Activated CD4-positive, CD25-positive, alpha-beta regulatory T cell treated with anti-CD3 and anti-CD28 coated beads, Interleukin-2, amount 50 U/mL, for 24 hours (primary cell): ENCODE results near the gene C11orf98.
"Not testable (repeated sequence)": the region's sequence is repeated elsewhere in the genome, so short reads cannot be mapped to it uniquely, and the experiment has no call there.

ENCODE experiments used
- ATAC-seq, 2 donors: fragments of 150-1000 bp; cut with Tn5 transposase; one replicate each; pipeline ENCODE4 v1.10.0; 2021; ENCODE audit warnings: mild to moderate bottlenecking in 1 of 2, moderate library complexity in 1 of 2

C11orf98 gene

DNA sequence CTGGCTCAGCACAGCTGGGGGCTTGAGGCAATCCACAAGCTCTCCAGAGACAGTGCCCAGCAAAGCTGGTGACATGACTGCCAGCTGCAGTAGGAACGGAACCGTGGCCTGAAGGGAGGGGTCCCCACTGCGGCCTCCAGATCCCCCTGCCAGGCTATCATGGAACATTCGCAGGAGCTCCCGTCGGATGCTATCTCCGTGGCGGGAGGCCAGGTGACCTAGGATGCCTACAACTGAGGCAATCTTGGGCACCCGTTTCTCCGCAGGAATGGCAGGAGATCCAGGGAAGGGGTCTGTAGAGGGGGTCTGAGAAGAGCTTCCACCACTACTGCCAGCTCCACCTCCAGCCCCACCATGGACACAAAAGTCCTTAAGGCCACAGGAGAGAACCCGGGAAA lies 16.0 kb downstream of the C11orf98 start:
- ATAC-seq: no peak

DNA sequence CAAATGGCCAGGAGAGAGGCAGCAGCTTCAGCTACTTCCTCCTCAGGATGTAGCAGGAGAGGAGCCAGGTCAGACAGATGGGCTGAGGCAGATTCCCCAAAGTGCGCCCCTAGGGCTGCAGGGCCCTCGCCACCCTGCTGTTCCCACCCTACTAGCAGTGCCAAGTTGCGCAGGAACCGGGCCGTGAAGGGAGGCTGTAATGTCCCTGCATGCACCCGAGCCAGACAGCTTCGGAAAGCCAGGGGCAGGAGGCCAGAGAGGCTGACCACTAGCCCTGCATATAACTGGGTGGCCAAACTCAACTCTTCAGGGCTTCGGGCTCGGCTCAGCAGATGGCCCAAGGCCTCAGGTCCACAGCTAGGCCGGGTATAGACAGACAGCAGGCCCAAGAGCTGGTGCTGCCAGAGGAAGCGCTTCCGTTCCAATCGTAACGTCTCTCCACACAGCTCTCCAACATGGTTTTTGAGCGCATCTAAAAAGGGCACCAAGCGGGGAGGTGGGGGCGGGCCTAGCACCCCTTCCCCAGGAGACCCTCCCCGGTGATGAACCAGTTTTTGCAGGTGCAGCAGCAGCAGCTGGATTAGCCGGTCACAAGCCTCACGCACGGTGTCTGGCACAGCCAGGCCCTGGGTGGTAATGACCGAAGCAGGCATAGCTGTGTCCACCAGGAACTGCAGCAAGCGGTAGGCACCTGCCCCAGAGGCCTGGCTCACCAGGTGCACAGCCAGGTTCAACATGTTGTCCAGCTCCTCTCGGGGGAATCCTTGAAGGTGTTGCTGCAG lies 16.6 kb downstream of the C11orf98 start:
- ATAC-seq: no peak

DNA sequence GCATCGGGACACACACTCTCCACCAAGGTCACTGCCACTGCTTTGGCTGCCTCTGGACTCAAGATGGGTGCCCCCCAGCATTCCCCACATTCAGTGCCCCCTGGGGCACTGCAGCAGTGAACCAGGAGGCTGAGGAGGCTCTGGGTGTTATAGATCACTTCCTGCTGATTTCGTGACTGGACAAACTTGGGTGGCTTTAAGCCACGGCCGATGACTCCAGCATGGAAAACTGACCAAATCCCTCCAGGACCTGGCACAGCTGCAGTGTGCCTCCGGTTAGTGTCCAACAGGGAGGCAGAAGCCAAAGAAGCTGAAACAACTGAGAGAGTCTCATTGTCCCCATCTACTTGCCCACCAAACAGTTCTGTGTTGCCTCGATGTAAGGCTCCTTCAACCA lies 17.4 kb downstream of the C11orf98 start:
- no peak for ATAC-seq

DNA sequence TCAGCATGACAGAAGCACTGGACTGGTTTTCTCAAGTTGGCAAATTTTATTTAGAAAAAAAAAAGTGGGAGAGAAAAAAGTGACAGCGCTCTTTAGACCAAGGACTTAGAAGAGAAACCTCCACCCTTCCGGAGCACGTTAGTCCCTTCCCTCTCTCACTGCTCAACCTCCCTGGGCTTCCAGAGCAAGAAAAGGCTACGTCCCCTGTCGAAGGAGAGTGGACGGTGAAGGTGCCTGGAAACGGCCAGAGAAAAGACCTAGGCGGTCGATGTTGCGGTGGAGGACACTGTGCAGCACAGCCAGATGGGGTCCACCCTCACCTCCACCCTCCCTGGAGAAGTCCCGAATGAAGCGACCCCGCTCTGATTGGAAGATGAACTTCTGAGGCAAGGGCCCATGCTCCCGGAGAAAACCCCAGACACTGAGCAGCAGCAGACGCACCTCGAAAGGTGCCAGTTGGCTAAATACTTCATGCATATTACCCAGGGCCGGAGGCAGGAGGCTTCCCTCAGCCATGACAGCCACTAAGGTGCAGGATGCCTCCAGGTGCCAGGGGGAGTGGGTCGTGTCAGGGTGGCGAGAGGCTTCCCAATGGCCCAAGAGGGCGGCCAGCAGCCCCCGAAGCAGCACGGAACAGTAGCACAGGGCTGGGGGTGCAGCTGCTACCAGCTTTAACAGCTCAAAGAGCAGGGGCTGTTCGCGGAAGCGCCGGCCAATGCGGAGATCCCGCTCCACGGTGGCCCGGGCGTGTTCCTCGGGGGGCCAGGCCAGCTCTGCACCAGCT lies 18.0 kb downstream of the C11orf98 start:
- no peak for ATAC-seq

DNA sequence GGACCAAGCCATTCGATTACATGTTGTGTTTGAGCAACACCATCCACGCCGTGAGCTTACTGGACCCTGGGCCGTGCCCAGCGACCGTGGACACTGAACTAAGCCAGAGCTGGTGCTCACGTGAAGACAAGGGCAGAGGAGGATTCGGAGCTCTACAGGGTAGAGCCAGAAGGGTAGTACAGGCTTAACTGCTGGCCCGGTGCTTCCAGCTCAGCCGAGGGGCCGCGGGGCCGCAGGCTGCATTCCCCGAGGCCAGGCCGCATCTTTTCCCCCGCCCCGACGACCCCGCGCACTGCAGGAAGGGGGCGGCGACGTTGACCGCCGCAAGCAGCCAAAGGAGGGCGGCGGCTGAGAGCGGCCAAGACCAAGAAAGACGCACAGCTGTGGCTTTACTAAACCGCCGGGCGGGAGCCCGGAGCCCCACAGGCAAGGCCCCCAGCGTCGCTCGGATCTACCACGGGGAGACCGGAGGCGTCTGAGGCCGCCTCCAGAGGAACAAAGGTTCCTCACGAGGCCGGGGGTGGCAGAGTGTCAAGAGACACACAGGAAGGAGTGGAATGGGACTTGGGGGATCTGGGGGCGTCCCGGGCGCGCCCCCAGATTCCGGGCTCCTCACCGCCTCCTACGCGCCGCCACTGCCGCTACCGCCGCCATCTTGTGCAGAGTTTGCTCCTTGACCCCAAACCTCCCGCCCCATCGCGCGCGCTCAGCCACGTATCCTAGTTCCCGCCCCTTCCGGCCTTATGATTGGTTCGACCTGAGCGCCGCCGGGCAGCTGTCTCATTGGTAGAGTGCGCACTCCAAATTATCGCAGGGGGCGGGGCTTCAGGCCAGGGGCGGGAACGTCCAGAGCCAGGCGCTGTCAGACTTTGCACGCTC lies 18.8 kb downstream of the C11orf98 start, which contains the start of gene GANAB:
Gene GANAB (minus strand): TSS at position 668 of the 879 bp plus-strand sequence. CDS start 14 bp downstream, at position 654.
- ATAC-seq: peak; percentile 99

DNA sequence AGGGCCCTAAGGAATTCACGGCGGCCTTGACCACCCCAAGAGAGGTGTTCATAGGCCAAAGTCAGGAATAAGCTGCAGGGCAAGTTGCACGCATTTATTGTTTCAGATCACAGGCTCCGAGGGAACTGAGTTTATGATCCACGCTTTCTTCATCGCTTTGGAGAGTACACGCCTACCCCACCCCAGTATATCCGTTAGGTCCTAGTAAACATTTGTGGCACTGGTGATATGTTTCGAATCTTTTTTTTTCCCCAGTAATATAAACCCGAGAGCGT lies 19.4 kb downstream of the C11orf98 start:
- no peak for ATAC-seq

DNA sequence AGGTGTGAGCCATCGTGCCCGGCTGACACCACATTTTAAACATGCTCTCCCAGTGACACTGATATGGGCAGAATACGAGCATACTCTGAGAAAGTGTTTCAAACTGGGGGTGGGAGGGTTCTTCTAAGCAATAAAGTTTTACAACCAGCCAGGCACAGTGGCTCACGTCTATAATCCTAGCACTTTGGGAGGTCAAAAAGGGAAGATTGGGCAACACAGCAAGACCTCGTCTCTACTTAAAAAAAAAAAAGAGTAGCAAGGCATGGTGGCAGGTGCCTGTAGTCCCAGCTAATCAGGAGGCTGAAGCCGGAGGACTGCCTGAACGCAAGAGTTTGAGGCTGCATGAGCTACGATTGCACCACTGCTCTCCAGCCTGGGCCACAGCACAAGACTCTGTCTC lies 20.8 kb downstream of the C11orf98 start:
- no peak for ATAC-seq

DNA sequence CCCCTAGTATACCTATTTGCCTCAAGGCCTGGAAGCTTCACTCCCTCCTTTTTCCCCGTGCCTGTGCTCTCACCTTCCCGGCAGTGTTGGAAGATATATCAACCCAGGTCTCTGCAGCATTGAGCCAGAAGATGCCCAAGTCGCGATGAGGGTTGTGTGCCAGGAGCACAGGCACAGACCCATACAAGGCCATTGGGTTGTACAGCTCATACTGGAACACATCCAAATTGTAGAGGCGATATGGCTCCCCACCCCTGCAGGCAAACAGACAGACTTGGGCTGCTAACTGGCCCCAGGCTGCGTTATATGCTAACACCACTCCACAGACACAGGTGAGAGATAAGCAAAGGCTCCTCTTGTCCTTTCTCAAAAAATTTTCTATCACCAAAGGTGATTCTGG lies 32.5 kb downstream of the C11orf98 start:
- no peak for ATAC-seq

DNA sequence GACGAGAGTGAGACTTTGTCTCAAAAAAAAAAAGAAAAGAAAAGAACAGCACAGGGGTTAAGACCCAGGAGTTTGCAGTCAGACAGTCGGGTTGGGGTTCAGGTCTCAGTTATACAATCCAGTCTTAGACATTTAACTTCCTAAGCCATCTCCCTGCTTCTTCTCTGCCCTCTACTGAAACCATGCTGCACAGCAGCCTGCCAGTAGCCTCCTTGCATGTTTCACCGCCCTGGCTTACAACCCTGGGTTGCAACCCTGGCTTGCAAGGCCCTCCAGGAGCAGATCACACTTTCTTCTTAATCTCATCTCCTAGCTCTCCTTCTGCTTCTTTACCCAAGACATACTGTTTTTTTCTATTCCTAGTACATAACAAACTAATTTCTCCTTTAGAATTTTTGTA lies 37.3 kb downstream of the C11orf98 start:
- ATAC-seq: no peak

DNA sequence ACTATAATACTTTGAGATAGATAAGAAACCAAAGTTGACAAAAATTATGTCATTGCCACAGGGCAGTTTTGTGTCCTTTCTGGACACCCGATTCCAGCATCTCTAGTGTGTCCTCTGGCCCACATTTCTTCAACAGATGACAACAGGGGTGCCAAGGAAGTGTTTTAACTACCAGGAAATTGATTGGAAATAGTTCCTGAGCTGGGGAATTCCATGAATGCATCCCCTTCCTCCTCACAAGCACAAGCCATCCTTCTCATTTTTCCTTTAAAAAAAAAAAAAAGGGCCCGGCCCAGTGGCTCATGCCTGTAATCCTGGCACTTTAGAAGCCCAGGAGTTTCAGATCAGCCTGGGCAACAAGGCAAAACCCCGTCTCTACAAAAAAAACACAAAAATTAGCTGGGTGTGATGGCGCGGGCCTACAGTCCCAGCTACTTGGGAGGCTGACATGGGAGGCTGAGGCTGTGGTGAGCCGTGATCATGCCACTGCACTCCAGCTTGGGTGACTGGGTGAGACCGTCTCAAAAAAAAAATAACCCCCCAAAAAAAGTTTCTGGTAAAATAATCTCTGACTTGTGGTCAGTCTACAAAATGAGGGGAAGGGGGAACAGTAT lies 42.4 kb downstream of the C11orf98 start:
- no peak for ATAC-seq

DNA sequence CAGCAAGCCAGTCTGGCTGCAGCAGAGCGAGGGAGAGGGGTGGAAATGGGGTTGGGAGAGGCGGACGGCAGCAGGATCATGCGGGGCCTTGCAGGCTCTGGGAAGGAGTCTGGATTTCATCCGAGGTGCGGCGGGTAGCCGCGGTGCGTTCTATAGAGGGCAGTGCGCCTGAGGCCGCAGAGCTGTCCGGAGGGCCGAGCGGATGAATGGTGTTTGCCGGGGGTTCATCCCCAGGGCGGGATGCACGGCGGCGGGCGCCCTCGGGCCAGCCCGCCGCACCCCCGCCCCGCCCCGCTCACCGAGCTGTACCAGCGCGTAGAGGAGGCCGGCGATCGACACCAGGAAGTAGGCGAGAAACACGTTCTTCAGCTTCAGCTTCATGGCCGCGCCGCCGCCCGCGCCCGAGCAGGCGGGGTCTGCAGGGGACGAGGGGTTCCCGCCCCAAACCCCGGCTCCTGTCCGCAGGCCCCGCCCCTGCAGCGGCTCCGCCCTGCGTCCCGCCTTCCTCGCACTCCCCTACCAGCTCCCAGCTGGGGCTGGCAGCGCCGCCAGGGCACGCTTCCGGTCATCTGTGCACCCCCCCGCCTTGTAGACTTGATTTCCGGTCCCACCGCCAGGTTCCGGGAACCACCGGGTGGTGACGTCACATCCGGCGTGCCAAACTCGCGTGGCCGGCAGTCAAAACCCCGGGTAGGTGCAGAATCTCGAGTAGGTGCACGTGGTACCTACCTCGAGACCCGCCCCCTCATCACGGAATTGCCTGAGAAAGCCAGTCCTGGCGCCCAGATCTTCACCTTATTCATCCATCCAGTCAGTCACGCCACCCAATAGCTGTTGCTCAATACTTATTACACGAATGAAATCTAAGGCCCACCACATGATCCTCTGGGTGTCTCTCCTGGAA lies 43.2 kb downstream of the C11orf98 start, which contains the start of gene B3GAT3:
Gene B3GAT3 (minus strand): TSS at position 420 of the 904 bp plus-strand sequence. CDS start 39 bp downstream, at position 381.
- peak; percentile 87 to 88 for ATAC-seq

DNA sequence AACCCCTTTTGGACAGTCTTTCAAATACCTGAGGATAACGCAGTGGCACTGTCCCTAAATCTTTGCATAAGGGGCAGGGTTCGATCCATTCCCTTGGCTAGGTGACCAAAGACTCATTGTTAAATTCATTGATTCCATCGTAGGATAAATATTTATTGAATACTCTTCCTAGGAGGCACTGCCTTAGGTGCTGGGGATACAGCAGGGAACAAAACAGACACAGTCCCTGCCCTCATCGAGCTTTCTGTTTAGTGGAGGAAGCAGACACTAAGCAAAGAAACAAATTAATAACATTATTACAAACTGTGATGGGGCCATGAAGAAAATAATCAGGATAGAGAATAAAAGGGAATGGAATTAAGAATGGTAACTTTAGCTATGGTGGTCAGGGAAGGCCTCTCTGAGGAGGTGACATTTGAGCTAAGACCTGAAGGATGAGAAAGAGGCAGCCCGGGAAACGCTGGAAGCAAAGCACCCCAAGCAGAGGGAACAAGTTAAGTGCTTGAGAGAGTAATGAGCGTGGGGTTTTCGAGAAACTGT lies 43.9 kb downstream of the C11orf98 start:
- no peak for ATAC-seq

DNA sequence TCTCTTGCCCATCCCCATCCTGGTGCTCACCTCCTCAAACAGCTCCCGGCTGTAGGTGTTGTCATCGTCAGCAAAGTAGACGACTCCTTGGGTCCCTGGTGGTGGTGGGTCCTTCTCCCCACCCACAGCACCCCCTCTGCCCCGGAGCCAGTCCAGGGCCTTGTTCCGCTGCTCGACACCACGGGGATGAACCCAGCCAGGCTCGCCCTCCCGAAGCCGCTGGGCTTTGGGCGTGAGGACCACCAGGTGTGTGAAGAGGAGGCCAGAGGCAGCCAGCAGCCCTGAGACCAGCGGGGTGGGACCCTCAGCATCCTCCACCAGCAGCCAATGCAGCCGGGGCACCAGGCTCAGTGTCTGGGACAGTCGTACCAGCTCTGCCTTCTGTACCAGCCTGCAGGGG lies 48.1 kb downstream of the C11orf98 start:
- not testable (repeated sequence) for ATAC-seq

DNA sequence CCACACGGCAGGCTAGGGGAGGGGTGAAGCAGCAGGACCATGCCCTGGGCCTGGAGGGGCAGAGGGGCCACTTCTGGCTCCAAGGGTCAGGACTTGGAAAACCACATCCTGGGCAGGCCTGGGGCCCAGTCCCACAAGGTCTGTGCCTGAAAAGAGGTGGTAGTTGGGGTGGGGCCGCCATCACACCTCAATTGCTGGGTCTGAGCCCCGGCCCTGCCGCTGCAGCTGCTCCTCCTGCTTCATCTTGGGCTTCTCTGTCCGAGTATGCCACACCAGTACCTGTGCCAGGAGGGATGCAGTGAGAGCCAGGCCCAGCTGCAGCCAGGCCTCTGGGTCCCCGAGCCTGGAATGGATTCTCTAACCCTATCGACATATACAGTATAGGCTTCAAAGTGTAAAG lies 49.5 kb downstream of the C11orf98 start:
- ATAC-seq: no peak

DNA sequence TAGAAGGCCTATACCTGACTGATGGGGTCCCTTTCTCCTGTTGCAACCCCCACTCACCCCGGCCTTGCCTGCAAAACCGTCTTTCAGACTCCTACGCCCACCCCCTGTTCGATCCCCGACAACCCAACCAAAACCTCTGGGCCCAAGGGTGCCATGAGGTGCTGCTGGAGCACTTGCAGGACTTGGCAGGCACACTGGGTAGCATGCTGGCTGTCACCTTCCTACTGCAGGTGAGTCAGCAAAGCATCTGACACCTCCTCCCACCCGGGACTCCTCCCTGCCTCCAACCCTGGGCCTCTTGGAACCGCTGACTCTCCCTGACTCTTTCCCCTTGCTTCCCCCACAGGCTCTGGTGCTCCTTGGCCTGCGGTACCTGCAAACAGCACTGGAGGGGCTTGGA lies 50.7 kb downstream of the C11orf98 start:
- peak; percentile 19 to 31 for ATAC-seq

DNA sequence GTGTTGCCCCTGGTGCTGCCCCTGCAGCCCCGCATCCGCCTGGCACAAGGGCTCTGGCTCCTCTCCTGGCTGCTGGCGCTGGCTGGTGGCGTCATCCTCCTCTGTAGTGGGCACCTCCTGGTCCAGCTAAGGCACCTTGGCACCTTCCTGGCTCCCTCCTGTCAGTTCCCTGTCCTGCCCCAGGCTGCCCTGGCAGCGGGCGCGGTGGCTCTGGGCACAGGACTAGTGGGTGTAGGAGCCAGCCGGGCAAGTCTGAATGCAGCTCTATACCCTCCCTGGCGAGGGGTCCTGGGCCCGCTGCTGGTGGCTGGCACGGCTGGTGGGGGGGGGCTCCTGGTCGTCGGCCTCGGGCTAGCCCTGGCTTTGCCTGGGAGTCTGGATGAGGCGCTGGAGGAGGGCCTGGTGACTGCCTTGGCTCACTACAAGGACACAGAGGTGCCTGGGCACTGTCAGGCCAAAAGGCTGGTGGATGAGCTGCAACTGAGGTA lies 51.7 kb downstream of the C11orf98 start:
- ATAC-seq: no peak
